Loucy (cell line): ENCODE measurements around the gene SCAND1.

Experiments
- H2AFZ ChIP-seq: fragments of 200-600 bp; sonication (generic); 2 replicates; pipeline ENCODE4 v1.6.0; 2016; ENCODE audit warnings: antibody characterized with exemption, mild to moderate bottlenecking, low read length, moderate library complexity
- H3F3A ChIP-seq: fragments of 200-600 bp; 2 replicates; pipeline ENCODE4 v1.6.0; 2016; ENCODE audit warnings: antibody characterized with exemption, low read depth, mild to moderate bottlenecking
- H3K27me3 ChIP-seq: fragments of 200-600 bp; sonication (generic); 2 replicates; pipeline ENCODE4 v1.6.1; 2014; ENCODE audit warnings: low read length, mild to moderate bottlenecking; ENCODE audit not compliant: insufficient read depth, poor library complexity, severe bottlenecking
- H3K36me3 ChIP-seq: fragments of 200-600 bp; sonication (generic); 2 replicates; pipeline ENCODE4 v1.6.1; 2016; ENCODE audit warnings: low read length; ENCODE audit not compliant: insufficient read depth
- H3K4me1 ChIP-seq: fragments of 200-600 bp; sonication (generic); 2 replicates; pipeline ENCODE4 v1.5.1; 2014; ENCODE audit warnings: low read length, mild to moderate bottlenecking; ENCODE audit not compliant: insufficient read depth, poor library complexity, severe bottlenecking
- H3K4me2 ChIP-seq: fragments of 200-600 bp; sonication (generic); 2 replicates; pipeline ENCODE4 v1.6.0; 2014; ENCODE audit warnings: antibody characterized with exemption, low read length, low read depth, mild to moderate bottlenecking; ENCODE audit not compliant: poor library complexity, severe bottlenecking
- H3K4me3 ChIP-seq: fragments of 200-600 bp; sonication (generic); 2 replicates; pipeline ENCODE4 v1.5.1; 2014; ENCODE audit warnings: low read length, mild to moderate bottlenecking, mixed read lengths; ENCODE audit not compliant: poor library complexity, severe bottlenecking
- H3K79me2 ChIP-seq: fragments of 200-600 bp; sonication (generic); 2 replicates; pipeline ENCODE4 v1.6.1; 2014; ENCODE audit warnings: low read length; ENCODE audit not compliant: insufficient read depth
- H3K9ac ChIP-seq: fragments of 200-600 bp; sonication (generic); 2 replicates; pipeline ENCODE4 v1.6.0; 2014; ENCODE audit warnings: mild to moderate bottlenecking, low read depth, low read length, moderate library complexity; ENCODE audit not compliant: poor library complexity, severe bottlenecking
- H3K9me2 ChIP-seq: fragments of 200-600 bp; sonication (generic); replicated peaks from 2 replicates; pipeline ENCODE4 v1.6.1; 2016; ENCODE audit warnings: low read depth, low read length, mixed read lengths
- H3K9me3 ChIP-seq: fragments of 200-600 bp; sonication (generic); 2 replicates; pipeline ENCODE4 v1.6.1; 2014; ENCODE audit warnings: mild to moderate bottlenecking, antibody characterized with exemption, low read length, low read depth; ENCODE audit not compliant: insufficient read depth
- H4K20me1 ChIP-seq: fragments of 200-600 bp; sonication (generic); 2 replicates; pipeline ENCODE4 v1.6.0; 2014; ENCODE audit warnings: antibody characterized with exemption, low read length, mild to moderate bottlenecking; ENCODE audit not compliant: insufficient read depth, poor library complexity, severe bottlenecking
- CTCF ChIP-seq: fragments of 200-600 bp; sonication (generic); conservative IDR thresholded peaks from 2 replicates; pipeline ENCODE4 v1.5.1; 2014; ENCODE audit warnings: mild to moderate bottlenecking, antibody characterized with exemption, low read length
- EZH2phosphoT487 ChIP-seq: fragments of 200-600 bp; IDR thresholded peaks from 2 replicates; pipeline ENCODE4 v1.6.1; 2018; ENCODE audit warnings: antibody characterized with exemption, mild to moderate bottlenecking, moderate library complexity, borderline replicate concordance

SCAND1 gene

GRCh38 chr20:35934050-35934449, 20.3 kb downstream of the SCAND1 start:
- Histone ChIP-seq H3K9ac (no peak overlapping the region), H3K4me3 (no peak overlapping the region), H3K9me2 (no peaks in the 10 kb centered on the region), H3K4me2 (no peak overlapping the region), H4K20me1 (no peaks in the 10 kb centered on the region), H3K9me3 (no peaks in the 10 kb centered on the region), H3K4me1 (peaks cover 3% of the 10 kb centered on the region), H3K27me3 (no peaks in the 10 kb centered on the region), H3K79me2 (no peaks in the 10 kb centered on the region), H3K36me3 (peaks cover 47% of the 10 kb centered on the region; the same call in 1 of the 2 replicates), H3F3A (no peaks in the 10 kb centered on the region), H2AFZ (no peak overlapping the region)
- no peak for TF ChIP-seq CTCF
- TF ChIP-seq EZH2phosphoT487: no peak

DNA sequence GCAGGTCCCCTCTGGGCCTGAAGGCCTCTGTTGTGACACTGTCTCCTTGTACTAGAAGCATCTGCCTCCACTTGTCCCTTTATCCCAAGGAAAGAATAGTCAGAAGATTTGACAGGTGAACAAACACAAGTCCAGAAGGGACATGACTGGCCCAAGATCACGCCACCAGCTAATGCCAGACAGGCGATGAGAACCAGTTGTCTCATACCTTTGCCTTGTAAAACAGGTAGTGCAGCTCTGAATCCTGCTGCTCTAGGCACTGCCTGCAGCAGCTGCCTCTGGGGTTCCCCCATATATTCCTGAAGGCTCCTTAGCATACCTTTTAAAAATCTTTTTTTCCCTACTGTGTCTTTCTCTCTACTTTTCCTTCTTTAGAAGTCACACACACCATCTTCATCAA, 25.0 kb downstream of the SCAND1 start:
- Histone ChIP-seq H3K9me2 (no peaks in the 10 kb centered on the region), H3K4me1 (no peaks in the 10 kb centered on the region), H3K9me3 (no peaks in the 10 kb centered on the region), H3K4me2 (no peak overlapping the region), H3K79me2 (no peaks in the 10 kb centered on the region), H3F3A (no peaks in the 10 kb centered on the region), H2AFZ (no peak overlapping the region), H3K4me3 (no peak overlapping the region), H3K27me3 (no peaks in the 10 kb centered on the region), H3K9ac (no peak overlapping the region), H3K36me3 (peaks cover 49% of the 10 kb centered on the region; the same call in 1 of the 2 replicates), H4K20me1 (no peaks in the 10 kb centered on the region)
- TF ChIP-seq EZH2phosphoT487 (no peak), CTCF (no peak)

GRCh38 chr20:35920523-35920922, 33.8 kb downstream of the SCAND1 start:
- Histone ChIP-seq H3K9me2 (no peaks in the 10 kb centered on the region), H3K79me2 (no peaks in the 10 kb centered on the region), H3K4me1 (no peaks in the 10 kb centered on the region), H3K4me2 (no peak overlapping the region), H3K36me3 (peaks cover 51% of the 10 kb centered on the region; the same call in 1 of the 2 replicates), H4K20me1 (no peaks in the 10 kb centered on the region), H3K27me3 (no peaks in the 10 kb centered on the region), H3K4me3 (no peak overlapping the region), H2AFZ (no peak overlapping the region), H3K9me3 (no peaks in the 10 kb centered on the region), H3K9ac (no peak overlapping the region), H3F3A (no peaks in the 10 kb centered on the region)
- TF ChIP-seq CTCF (no peak), EZH2phosphoT487 (no peak)
